Muscle layer of colon (tissue), 2 donors: ENCODE data around the gene CTIF.

ENCODE experiments used
- H3K27ac ChIP-seq: one replicate; pipeline ENCODE4 v1.7.0; 2013; ENCODE audit warnings: low read depth, mild to moderate bottlenecking, low read length, moderate library complexity
- H3K27me3 ChIP-seq, 2 donors: one replicate each; pipeline ENCODE4 v1.7.0; 2013; ENCODE audit warnings: low read length in 2 of 2, mild to moderate bottlenecking in 2 of 2; ENCODE audit not compliant: insufficient read depth in 2 of 2, control insufficient read depth in 1 of 2
- H3K36me3 ChIP-seq: one replicate; pipeline ENCODE4 v1.7.0; 2013; ENCODE audit warnings: mild to moderate bottlenecking, low read length; ENCODE audit not compliant: insufficient read depth
- H3K4me1 ChIP-seq: one replicate; pipeline ENCODE4 v1.7.0; 2013; ENCODE audit warnings: mild to moderate bottlenecking, low read length; ENCODE audit not compliant: insufficient read depth
- H3K4me3 ChIP-seq, 2 donors: one replicate each; pipeline ENCODE4 v1.7.0; 2013; ENCODE audit warnings: low read length in 2 of 2, low read depth in 1 of 2, mild to moderate bottlenecking in 1 of 2, moderate library complexity in 1 of 2
- H3K9ac ChIP-seq: one replicate; pipeline ENCODE4 v1.7.0; 2013; ENCODE audit warnings: low read length
- H3K9me3 ChIP-seq: one replicate; pipeline ENCODE4 v1.7.0; 2013; ENCODE audit warnings: mild to moderate bottlenecking, low read length
- donor health status: abdominal sarcoma.
- donor health status: Adenocarcinoma of cecum.

Gene CTIF

DNA sequence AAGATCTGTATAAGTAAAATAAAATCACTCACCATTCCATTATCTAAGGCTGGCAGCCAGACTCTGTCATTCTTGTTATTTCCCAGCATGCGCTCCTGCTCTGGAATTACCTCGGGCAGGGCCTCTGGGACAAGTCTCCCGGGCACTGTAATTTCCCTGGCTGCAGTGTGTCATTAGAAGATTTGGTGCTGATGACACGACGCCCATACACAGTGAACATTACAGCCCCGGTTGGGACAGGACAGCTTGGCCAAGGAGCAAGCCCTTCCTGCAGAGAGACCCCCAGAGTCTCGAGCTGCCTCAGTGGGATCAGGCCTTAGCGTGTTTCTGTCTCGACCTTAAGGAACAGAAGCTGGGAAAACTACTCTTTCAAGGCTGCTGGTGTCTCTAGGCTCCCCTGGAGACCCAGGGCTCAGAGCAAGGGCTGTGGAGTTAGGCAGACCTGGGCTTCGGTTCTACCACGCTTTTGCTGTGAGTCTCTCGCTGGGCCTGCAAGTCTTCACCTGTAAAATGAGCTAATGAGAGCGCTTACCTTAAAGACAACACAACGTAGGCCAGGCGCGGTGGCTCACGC, 372.2 kb downstream of the CTIF start:
- Histone ChIP-seq H3K9ac (no peak overlapping the region), H3K27me3 (no peaks in the 10 kb centered on the region)

More for the DNA sequence above, 372.2 kb downstream of the CTIF start:
- Histone ChIP-seq H3K4me1 (no peaks in the 10 kb centered on the region), H3K27ac (no peak overlapping the region), H3K36me3 (no peaks in the 10 kb centered on the region), H3K4me3 (no peak overlapping the region), H3K9me3 (no peaks in the 10 kb centered on the region)
